MM.1S (cell line): ENCODE results near the gene TEX44.

Experiments used
- DNase-seq: peaks from one replicate; pipeline ENCODE4 v3.0.0-alpha.2; 2015
- H2AFZ ChIP-seq: fragments of 300-600 bp; sonication (generic); 2 replicates; pipeline ENCODE4 v1.6.0; 2016; ENCODE audit warnings: antibody characterized with exemption, low read length
- H3F3A ChIP-seq: fragments of 300-600 bp; sonication (generic); 2 replicates; pipeline ENCODE4 v1.6.1; 2016; ENCODE audit warnings: mild to moderate bottlenecking, antibody characterized with exemption, low read length, moderate library complexity, mixed read lengths; ENCODE audit not compliant: insufficient read depth
- H3K27ac ChIP-seq: fragments of 300-600 bp; sonication (generic); 2 replicates; pipeline ENCODE4 v1.5.1; 2016; ENCODE audit warnings: mild to moderate bottlenecking, low read length
- H3K27me3 ChIP-seq: fragments of 300-600 bp; sonication (generic); replicated peaks from 2 replicates; pipeline ENCODE4 v1.6.0; 2016; ENCODE audit warnings: low read length; ENCODE audit not compliant: insufficient read depth
- H3K36me3 ChIP-seq: fragments of 300-600 bp; sonication (generic); replicated peaks from 2 replicates; pipeline ENCODE4 v1.6.1; 2016; ENCODE audit warnings: mild to moderate bottlenecking, low read length, mixed read lengths; ENCODE audit not compliant: insufficient read depth
- H3K4me1 ChIP-seq: fragments of 300-600 bp; sonication (generic); 2 replicates; pipeline ENCODE4 v1.6.1; 2016; ENCODE audit warnings: low read length, mixed read lengths
- H3K4me2 ChIP-seq: fragments of 300-600 bp; sonication (generic); 2 replicates; pipeline ENCODE4 v1.6.0; 2016; ENCODE audit warnings: low read depth, low read length
- H3K4me3 ChIP-seq: fragments of 300-600 bp; sonication (generic); 2 replicates; pipeline ENCODE4 v1.5.1; 2016; ENCODE audit warnings: low read length, mixed read lengths
- H3K79me2 ChIP-seq: fragments of 300-600 bp; sonication (generic); 2 replicates; pipeline ENCODE4 v1.6.1; 2016; ENCODE audit warnings: mixed run types, low read length, mixed read lengths
- H3K9ac ChIP-seq: fragments of 300-600 bp; sonication (generic); 2 replicates; pipeline ENCODE4 v1.6.1; 2016; ENCODE audit warnings: low read length, mixed read lengths
- H3K9me2 ChIP-seq: fragments of 300-600 bp; sonication (generic); replicated peaks from 2 replicates; pipeline ENCODE4 v1.6.1; 2016; ENCODE audit warnings: mild to moderate bottlenecking, low read length, mixed read lengths; ENCODE audit not compliant: insufficient read depth
- H3K9me3 ChIP-seq: fragments of 300-600 bp; sonication (generic); replicated peaks from 2 replicates; pipeline ENCODE4 v1.6.1; 2016; ENCODE audit warnings: mild to moderate bottlenecking, low read length, mixed read lengths; ENCODE audit not compliant: insufficient read depth
- H4K20me1 ChIP-seq: fragments of 300-600 bp; sonication (generic); 2 replicates; pipeline ENCODE4 v1.6.1; 2016; ENCODE audit warnings: mild to moderate bottlenecking, low read length, moderate library complexity, mixed read lengths; ENCODE audit not compliant: insufficient read depth
- EZH2 ChIP-seq: fragments of 300-600 bp; sonication (generic); optimal IDR thresholded peaks from 2 replicates; pipeline ENCODE3; 2017; ENCODE audit warnings: low read depth, mild to moderate bottlenecking, antibody characterized with exemption, low read length, mixed read lengths
- EZH2phosphoT487 ChIP-seq: fragments of 300-600 bp; sonication (generic); IDR thresholded peaks from 2 replicates; pipeline ENCODE4 v1.6.1; 2018; ENCODE audit warnings: antibody characterized with exemption, low read length
- TF ChIP-seq, protein P1 (sequence below): fragments of 300-600 bp; sonication (generic); IDR thresholded peaks from 2 replicates; pipeline ENCODE4 v1.5.1; 2016; ENCODE audit warnings: antibody characterized with exemption, low read length, mixed read lengths

The TEX44 gene

DNA sequence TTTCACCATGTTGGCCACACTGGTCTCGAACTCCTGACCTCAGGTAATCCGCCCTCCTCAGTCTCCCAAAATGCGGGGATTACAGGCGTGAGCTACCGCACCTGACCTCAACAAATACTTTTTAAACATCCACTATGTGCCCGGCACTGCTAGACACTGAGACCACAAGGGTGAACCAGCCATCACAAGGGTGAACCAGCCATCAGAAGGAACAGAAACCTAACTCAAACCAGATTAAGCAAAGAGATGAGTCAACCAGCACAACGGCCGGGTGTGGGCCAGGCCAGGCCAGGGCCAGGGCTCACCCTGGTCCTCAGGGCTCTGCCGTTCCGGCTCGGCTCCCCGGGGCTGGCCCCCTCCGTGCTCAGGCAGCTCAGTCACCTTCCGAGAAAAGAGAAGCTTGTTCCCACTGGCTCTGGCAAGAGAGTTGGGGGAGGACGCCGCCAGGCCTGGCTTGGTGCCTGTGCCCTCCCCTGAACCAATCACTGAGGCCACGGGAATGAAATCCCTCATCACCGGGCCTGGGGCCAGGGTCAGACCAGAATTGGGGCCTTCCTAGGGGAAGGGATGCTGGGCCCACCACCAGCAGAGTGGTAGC is 4.4 kb downstream of the TEX44 start:
- Histone ChIP-seq H3K4me1 (no peaks in the 10 kb centered on the region), H3K9ac (no peak overlapping the region), H3K4me2 (no peak overlapping the region), H2AFZ (no peak overlapping the region), H3K79me2 (no peaks in the 10 kb centered on the region), H4K20me1 (no peaks in the 10 kb centered on the region), H3K9me3 (no peaks in the 10 kb centered on the region), H3K27me3 (no peaks in the 10 kb centered on the region), H3F3A (no peaks in the 10 kb centered on the region), H3K9me2 (no peaks in the 10 kb centered on the region), H3K27ac (no peak overlapping the region), H3K4me3 (no peak overlapping the region), H3K36me3 (no peaks in the 10 kb centered on the region)
- TF ChIP-seq, protein P1, sequence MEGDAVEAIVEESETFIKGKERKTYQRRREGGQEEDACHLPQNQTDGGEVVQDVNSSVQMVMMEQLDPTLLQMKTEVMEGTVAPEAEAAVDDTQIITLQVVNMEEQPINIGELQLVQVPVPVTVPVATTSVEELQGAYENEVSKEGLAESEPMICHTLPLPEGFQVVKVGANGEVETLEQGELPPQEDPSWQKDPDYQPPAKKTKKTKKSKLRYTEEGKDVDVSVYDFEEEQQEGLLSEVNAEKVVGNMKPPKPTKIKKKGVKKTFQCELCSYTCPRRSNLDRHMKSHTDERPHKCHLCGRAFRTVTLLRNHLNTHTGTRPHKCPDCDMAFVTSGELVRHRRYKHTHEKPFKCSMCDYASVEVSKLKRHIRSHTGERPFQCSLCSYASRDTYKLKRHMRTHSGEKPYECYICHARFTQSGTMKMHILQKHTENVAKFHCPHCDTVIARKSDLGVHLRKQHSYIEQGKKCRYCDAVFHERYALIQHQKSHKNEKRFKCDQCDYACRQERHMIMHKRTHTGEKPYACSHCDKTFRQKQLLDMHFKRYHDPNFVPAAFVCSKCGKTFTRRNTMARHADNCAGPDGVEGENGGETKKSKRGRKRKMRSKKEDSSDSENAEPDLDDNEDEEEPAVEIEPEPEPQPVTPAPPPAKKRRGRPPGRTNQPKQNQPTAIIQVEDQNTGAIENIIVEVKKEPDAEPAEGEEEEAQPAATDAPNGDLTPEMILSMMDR = no peak
- DNase-seq = no peak

GRCh38 chr2:231597627-231598026 is 5.0 kb downstream of the TEX44 start:
- no peaks in the 10 kb centered on the region for H3K36me3 ChIP-seq
- H2AFZ ChIP-seq = no peak overlapping the region
- no peaks in the 10 kb centered on the region for H3K27me3 ChIP-seq
- H3K79me2 ChIP-seq = no peaks in the 10 kb centered on the region
- H3K4me3 ChIP-seq = no peak overlapping the region
- no peak for DNase-seq
- H3K4me1 ChIP-seq = no peaks in the 10 kb centered on the region
- H3K27ac ChIP-seq = no peak overlapping the region
- H4K20me1 ChIP-seq = no peaks in the 10 kb centered on the region
- no peak overlapping the region for H3K4me2 ChIP-seq
- H3K9me2 ChIP-seq = no peaks in the 10 kb centered on the region
- no peak for TF ChIP-seq EZH2phosphoT487
- no peaks in the 10 kb centered on the region for H3F3A ChIP-seq
- no peaks in the 10 kb centered on the region for H3K9me3 ChIP-seq
- H3K9ac ChIP-seq = no peak overlapping the region

DNA sequence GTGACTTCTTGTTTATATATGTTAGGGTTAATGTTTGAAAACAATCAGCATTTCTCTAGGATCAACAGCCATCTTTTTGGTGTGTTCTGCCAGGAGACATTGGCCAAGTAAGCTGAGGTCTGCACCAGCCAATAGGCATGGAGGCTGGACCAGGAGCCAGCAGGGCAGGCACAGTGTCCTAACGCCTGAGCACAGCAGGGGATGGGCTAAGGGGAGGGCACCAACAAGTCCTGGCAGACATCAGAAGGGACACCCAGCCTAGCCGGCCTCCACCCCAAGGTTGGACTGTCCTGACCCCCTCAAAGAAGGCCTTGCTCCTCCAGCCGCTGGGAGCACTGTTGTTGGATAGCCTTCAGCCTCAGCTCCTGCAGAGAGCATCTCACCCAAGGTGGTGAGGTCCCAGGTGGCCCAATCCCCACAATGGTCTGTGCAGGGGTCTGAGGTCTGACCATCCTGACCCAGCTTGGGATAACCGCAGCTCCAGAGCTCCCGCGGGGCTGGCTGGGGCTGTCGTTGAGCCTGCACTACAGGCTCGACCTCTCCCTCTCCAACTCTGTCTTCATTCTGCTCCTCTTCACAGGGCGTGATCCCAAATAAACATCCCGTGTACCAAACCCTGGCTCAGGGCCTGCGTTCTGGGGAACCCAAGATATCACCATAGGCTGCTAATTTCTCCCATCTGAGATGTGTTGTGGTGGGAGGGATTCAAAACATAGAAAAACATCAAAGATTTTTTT is 8.1 kb downstream of the TEX44 start:
- no peak overlapping the region for H3K4me2 ChIP-seq

More for the DNA sequence above, 8.1 kb downstream of the TEX44 start:
- no peak overlapping the region for H3K27ac ChIP-seq
- H3K4me3 ChIP-seq = no peak overlapping the region
- no peaks in the 10 kb centered on the region for H3K9me2 ChIP-seq
- peaks cover 11% of the 10 kb centered on the region for H3K4me1 ChIP-seq
- H3K9me3 ChIP-seq = no peaks in the 10 kb centered on the region
- H3K27me3 ChIP-seq = no peaks in the 10 kb centered on the region
- no peak overlapping the region for H2AFZ ChIP-seq
- TF ChIP-seq, protein P1 = no peak
- no peak for TF ChIP-seq EZH2
- no peak for TF ChIP-seq EZH2phosphoT487
- H3K9ac ChIP-seq = no peak overlapping the region
- H3K36me3 ChIP-seq = no peaks in the 10 kb centered on the region
- peaks cover 2% of the 10 kb centered on the region; the same call in 1 of the 2 replicates for H3F3A ChIP-seq
- H3K79me2 ChIP-seq = no peaks in the 10 kb centered on the region
- no peaks in the 10 kb centered on the region for H4K20me1 ChIP-seq
- no peak for DNase-seq
